Measurements from ENCODE around the gene CD79A.

GRCh38 chr19:41890936-41891335, 13.9 kb downstream of the CD79A start:
- no peak for TF ChIP-seq POLR2A (IDR thresholded peaks at IDR 0.05; ENCODE audit: low read depth, low read length)
- no peak for TF ChIP-seq SPI1 (IDR thresholded peaks at IDR 0.05; ENCODE audit: low read depth, low read length)
- TF ChIP-seq POLR2AphosphoS5 (IDR thresholded peaks at IDR 0.05; ENCODE audit: low read depth, low read length) = no peak
- TF ChIP-seq TAF1 (IDR thresholded peaks at IDR 0.05; ENCODE audit: low read depth, low read length) = no peak
- no peak for TF ChIP-seq POU2F2 (IDR thresholded peaks at IDR 0.05; ENCODE audit: low read depth, low read length)
- TF ChIP-seq PAX5 (IDR thresholded peaks at IDR 0.05; ENCODE audit: insufficient read depth, low read length, severe bottlenecking) = no peak

Measured in GM12891 (cell line).